GM12874 (cell line): ENCODE results near the gene GRWD1.

ENCODE experiments used
- TF ChIP-seq, protein P1 (sequence below): IDR thresholded peaks from 2 replicates; pipeline ENCODE4 v1.5.1; 2011; ENCODE audit warnings: low read depth, mild to moderate bottlenecking, control low read depth, low read length, moderate library complexity; ENCODE audit not compliant: insufficient read depth

GRWD1 gene

DNA sequence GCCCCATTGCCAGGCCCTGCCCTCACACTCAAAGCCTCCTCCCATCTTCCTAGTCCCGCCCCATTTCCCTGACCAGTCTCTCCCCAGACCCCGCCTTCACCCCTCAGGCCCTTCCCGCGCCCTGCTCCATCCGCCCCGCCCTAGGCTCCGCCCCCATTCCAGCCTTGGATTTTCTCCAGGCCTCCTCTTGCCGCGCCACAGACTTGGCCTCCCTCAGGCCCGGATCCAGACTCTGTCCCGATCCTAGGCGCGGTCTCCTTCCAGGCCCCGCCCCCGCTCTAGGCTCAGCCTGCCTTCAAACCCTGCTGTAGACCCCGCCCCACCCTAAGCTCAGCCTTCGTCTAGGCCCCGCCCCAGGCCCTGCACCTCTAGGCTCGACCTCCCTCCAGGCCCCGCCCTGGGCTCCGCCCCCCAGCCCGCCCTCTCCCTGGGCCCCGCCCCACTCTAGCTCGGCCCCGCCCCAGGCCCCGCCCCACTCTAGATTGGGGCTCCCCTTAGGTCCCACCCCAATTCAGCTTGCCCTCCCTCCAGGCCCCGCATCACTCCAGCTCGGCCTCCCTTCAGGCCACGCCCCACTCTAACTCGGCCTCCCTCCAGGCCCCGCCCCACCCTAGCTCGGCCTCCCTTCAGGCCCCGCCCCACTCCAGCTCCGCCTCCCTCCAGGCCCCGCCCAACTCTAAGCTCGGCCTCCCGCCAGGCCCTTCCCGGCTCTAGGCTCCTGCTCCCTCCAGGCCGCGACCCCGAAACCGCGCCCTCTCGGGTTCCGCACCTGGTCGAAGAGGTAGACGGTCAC is 47.3 kb downstream of the GRWD1 start:
- TF ChIP-seq, protein P1, sequence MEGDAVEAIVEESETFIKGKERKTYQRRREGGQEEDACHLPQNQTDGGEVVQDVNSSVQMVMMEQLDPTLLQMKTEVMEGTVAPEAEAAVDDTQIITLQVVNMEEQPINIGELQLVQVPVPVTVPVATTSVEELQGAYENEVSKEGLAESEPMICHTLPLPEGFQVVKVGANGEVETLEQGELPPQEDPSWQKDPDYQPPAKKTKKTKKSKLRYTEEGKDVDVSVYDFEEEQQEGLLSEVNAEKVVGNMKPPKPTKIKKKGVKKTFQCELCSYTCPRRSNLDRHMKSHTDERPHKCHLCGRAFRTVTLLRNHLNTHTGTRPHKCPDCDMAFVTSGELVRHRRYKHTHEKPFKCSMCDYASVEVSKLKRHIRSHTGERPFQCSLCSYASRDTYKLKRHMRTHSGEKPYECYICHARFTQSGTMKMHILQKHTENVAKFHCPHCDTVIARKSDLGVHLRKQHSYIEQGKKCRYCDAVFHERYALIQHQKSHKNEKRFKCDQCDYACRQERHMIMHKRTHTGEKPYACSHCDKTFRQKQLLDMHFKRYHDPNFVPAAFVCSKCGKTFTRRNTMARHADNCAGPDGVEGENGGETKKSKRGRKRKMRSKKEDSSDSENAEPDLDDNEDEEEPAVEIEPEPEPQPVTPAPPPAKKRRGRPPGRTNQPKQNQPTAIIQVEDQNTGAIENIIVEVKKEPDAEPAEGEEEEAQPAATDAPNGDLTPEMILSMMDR, result no peak

DNA sequence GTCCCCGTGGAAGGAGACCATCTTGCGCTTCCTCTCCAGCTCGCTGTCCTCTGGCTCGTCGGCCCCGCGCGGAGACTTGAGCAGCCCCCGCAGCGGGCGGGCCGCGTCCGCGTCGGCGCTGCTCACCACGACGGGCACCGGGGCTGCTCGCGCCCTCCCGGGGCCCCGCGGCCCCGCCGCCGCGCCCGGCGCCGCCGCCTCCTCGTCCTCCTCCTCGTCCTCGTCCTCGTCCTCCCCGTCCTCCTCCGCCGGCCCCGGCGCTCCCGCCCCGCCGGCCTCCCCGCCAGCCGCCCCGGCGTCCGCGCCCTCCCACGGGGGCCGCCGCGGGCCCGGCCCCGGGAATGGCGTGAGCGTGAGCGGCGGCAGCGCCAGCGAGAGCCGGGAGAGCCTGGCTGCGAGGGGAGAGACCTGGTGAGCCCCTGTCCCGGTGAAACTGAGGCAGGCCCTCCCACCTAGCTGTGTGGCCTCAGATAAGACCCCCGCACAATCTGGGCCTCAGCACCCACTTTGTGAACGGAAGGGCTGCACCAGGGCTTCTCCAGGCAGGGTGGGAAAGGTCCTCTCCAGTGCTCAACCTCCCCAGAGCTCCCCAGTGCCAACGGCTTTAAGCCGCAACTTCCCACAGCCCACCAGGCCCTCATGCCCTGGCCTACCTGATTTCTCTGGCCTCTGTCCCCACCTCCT is 48.1 kb downstream of the GRWD1 start:
- TF ChIP-seq, protein P1, result no peak

DNA sequence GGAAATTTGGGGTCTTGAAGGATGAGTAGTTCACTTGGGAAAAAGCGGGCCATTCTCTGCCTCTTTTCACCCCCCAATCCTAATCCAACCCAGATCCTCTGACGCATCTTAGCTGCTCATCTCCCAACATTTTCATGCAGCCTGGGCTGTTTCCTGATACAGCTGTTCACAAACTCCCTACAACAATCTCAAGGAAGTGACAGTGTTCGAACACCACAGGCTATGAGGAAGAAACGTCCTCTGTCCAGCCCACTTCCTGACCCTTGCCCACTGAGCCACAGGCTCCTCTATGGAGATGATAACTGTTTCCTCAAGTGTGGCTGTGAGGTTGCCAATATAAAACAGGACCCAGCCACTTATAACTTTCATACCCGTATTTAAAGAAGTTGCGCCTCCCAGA is 49.6 kb downstream of the GRWD1 start:
- TF ChIP-seq, protein P1, result no peak

DNA sequence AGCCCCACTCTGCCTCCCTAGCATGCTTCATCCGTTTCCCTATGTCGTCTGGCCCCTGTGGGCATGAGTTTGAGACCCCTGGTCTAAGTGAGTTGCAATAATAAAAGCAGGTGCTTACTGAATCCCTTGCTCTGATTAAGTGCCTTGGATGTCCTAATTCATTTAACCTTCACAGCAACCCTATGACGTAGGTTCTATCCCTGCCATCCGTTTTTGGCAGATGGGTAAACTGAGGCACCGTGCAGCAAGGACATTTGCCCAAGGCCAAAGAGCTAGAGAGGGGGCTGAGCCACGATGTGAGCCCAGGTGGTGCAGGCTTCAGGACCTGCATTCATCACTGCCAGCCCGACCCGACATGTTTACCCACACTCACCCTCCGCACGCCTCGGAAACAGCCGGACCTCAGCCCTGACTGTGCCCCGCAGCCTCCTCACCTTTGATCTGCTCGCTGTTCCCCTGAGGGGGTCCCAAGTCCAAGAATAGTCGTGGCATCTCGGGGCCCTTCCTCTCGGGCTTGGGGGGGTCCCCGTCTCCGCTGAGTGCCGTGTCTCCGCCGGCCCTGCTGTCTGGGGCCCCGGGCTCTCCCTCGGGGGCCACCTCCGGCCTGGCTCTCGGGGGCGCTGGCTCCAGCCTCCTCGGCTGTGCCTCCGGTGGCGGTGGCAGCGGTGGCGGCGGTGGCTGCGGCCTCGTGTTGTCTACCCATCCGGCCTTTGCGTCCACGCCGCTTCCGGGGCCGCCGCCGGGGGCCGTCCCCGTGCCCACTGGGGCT is 51.4 kb downstream of the GRWD1 start:
- TF ChIP-seq, protein P1, result no peak

DNA sequence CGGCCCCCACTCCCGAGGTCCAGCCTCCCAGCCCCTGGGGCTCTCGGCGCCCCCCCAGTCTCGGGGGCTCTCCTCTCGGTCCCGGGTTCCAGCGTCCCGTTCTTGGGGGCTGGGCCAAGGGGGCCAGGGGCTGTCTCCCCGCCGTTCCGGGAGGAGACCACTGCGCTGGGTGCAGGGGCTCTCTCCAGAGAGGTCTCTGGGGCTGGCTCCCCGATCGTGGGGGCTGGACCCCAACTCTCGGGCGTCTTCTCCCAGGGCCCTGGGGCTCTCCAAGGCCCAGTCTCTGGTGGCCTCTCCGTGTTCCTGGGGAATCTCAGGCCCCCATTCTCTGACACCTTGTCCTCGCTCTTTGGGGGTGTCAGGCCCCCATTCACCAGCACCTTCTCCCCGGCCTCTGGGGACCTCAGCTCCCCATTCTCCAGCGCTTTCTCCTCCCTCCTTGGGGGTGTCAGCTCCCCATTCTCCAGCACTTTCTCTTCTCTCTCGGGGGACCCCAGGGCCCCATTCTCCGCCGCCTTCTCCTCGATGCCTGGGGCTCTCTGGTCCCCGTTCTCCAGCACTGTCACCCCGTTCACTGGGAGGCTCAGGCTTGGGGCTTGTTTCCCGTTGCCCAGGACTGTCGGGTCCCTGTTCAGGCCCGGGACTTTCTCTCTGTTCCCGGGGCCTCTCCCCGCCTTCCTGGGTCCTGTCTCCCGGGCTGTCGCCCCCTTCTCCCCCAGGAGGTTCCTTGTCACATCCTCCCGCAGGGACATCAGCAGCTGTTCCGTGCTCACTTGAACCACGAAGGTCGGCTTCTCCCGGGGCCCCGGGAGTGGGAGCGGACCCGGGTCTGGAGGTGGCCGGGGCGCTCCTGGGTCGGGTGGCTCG is 52.2 kb downstream of the GRWD1 start:
- TF ChIP-seq, protein P1, result no peak

DNA sequence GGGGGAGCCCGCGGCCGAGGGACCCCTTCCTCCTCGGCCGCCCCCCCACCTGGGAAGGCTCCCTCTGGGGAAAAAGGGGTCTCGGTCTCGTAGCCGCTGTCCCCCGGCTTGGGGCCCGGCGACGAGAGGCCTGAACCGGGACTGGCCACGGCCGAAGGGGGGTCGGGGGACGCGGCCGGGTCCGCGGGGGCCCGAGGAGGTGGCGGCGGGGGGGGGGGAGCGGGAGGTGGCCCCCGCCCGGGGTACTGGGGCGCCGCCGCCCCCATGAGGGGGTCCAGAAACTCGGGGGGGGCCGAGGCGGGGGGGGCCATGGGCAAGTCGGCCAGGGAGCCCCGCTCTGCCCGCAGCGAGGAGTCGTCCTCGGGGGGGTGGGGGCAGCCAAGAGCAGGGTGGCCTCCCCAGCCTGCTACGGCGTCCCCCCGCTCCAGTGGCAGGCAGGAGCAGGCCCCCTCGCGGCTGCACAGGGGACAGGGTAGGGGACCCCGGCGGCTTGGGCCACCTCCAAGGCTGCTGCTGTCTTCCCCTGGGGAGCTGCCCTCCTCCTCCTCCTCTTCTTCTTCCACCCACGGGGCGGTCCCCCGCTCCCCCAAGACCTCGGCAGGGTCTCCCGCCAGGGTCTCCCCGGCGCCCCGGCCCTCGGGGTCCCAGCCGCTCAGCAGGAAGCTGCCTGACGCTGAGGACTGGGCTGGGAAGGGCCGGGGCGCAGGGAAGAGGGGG is 53.0 kb downstream of the GRWD1 start:
- TF ChIP-seq, protein P1, result no peak
